Fibroblast of peridontal ligament (primary cell): Measurements from ENCODE around the gene PIKFYVE.

Source experiments
- DNase-seq: peaks from one replicate; pipeline ENCODE4 v3.0.0-alpha.2; 2010; ENCODE audit errors: extremely low read depth

Gene PIKFYVE

DNA sequence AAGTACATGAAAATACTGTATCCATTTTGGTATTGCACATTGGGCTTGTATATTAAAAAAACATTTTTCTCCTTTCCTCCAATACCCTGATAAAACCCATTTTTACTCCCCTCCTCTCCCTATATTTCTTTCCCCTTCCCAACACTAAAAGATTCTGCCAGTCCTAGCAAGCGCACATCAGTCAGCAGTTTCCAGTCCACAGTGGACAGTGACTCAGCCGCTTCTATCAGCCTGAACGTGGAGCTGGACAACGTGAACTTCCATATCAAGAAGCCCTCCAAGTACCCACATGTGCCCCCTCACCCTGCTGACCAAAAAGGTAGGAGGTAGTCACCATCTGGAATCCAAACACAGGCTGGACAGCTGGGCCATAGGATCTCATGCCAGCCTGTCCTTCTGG, 38.6 kb downstream of the PIKFYVE start:
- no peak for DNase-seq

DNA sequence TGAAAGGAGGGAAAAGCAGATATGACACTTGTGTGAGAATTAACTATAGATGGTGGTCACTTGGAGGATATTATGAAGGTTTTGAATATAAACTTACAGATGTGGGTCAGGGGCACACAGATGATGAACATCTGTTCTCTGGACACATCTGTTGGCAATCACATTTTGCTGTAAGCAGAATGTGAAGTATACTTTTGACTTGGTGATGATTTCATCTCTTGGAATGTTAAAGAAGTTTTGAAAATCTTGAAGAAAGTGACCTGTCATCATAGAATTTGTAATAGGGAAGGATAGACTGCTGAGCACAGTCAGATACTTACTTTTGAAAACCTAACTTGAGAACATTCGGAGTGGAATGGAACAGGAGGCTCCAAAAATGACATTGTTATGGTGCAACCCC, 40.2 kb downstream of the PIKFYVE start:
- DNase-seq: peak; percentile 78

DNA sequence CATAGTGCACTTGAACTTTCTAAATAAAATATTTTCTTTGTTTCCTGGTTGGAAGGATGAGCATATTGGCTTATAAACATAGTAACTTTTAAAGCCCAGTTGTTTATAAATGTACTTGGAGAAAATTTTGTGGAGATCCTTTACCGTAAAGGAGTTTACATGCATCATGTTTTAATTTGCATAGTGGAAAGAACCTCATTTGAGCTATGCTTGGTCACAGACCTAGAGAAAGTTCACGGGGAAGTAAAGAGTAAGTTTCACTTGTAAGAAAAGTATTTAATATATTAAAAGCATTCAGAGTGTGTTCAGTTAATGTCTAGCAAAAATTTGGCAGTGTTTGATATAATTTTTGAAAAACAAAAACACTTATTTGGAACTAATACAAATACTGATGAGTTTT, 45.3 kb downstream of the PIKFYVE start:
- DNase-seq: no peak

DNA sequence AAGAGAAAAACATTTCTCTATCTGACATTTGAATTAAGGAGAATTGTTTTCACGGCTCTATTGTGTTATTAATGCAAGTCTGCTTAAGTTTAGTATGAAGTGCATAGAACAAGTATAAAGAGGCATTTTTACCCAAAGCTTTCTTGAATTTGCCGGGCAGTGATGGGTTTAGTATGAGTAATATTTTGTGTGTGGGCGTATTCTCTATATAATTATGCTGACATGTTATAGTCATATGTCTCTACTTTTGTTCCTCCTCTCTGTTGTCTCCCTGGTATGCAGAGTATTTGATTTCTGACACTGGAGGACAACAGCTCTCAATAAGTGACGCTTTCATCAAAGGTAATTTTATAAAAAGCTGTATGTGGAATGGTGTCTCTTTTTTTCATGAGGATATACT, 45.9 kb downstream of the PIKFYVE start:
- no peak for DNase-seq

DNA sequence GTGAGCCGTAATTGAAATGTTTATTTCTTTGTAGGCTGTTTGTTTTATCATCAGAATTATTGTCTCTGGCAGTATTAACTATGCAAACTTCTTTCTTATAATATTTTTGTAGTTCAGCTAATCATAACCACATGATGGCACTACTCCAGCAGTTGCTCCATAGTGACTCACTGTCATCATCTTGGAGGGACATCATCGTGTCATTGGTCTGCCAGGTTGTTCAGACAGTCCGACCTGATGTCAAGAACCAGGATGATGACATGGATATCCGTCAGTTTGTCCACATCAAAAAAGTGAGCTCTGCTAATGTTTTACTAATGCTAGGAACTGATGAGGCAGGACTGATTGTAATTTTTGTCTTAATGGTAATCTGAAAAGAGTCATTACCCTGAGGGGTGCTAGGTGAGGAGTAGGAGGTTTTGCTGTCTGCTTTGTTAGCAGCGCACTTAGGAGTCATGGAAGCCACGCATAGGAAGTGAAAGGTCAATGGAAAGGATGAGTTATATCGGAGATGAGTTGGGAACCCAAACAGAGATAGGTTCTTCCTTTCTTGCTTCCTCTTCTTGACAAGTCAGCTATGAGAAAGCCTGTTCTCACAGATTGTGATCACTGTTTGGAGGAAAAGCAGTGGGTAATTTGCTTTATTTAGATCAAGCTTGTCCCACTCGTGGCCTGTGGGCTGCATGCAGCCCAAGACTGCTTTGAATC, 49.2 kb downstream of the PIKFYVE start:
- peak; percentile 60 for DNase-seq

DNA sequence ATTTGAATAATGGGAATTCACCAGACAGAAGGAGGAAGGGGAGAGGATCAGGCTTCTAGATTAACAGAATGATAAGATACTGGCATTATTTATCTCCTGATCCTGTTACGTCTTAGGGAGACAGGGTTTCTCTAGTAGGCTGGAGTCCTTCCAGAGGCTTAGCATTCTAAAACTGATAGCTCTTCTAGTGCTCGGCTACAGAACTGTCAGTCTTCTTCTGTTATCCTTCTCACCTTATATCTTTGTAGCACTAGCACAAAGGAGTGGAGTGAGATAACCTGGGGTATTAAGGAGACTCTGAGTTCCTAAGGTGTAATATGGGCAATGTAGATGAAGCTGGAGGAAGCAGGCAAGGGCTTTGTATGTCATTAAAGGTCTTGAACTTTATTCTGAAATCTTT, 52.1 kb downstream of the PIKFYVE start:
- no peak for DNase-seq

DNA sequence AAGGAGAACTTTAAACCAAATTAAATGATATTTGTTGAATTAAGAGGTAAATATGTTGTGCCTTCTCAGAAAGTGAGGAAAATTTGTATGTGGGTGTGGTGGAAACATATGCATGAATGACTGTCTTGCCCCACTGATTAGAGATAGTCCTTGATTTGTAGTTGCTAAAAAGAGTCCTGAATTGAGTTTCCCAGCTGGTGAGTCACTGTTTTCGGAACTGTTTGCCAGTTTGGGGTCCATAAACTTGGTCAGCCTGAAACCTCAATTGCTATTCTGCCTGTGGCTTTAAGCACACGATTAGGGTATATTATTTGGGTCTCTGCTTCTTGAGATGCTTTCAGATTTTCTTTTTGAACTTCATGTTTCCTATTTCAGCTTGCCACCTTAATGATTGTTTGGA, 53.3 kb downstream of the PIKFYVE start:
- peak; percentile 40 for DNase-seq

DNA sequence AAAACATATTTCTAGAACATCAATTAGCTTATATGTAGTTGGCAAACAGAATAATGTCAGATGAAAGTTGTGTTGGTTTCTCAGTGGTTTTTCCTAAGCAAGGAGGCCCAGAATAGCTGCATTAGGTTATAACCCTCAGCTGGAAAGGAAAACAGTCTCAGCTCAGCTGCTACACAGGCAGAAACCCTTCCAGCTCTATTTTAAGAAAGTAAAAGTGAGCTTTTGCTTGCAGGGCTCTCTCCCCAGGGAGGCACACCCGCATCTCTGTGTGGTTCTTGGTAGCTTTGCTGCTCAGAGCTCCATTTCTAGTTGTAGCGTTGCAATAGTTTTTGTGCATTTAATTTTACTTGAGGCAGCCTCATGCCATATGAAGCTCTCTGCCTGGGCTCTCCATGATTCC, 54.6 kb downstream of the PIKFYVE start:
- DNase-seq: peak; percentile 86

DNA sequence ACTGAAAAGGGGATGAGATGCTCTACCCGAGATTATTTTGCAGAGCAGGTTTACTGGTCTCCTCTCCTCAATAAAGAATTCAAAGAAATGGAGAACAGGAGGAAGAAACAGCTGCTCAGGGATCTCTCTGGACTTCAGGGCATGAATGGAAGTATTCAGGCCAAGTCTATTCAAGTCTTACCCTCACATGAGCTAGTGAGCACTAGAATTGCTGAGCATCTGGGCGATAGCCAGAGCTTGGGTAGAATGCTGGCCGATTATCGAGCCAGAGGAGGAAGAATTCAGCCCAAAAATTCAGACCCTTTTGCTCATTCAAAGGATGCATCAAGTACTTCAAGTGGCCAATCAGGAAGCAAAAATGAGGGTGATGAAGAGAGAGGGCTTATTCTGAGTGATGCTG, 60.0 kb downstream of the PIKFYVE start:
- no peak for DNase-seq

DNA sequence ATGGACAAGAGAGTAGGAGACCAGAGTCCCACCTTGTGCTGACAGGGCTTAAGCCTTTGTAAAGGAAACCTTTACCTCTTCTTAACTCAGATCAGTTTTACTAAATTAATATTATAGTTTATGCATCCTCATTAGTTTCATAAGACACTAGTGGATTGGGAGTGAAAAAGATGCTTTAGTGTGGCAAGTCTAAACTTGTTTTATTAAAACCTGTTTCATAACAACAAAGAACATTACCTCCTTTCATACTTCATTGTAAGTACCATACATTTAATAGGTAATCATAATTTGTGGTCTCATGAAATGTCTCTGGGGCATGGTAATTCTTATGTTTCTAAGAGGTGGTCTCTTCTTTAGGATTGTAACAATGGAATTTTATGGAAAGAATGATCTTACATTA, 63.4 kb downstream of the PIKFYVE start:
- no peak for DNase-seq

DNA sequence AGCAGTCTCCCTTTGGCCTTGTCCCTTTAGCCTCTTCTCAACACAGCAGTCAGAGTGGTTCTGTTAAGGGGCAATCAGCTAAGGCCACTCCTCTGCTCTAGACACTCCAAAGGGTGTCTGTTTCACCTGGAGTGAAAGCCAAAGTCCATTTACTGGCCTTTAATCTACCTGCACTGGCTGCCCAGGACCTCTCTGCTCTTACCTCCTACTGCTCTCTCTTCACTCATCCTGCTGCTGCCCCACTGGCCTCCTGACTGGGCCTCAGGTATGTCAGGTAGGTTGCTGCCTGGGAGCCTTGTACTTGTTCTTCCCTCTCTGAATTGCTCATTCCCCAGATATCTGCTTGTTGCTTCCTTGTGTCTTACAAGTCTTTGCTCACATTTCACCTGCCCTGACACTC, 68.2 kb downstream of the PIKFYVE start:
- no peak for DNase-seq

DNA sequence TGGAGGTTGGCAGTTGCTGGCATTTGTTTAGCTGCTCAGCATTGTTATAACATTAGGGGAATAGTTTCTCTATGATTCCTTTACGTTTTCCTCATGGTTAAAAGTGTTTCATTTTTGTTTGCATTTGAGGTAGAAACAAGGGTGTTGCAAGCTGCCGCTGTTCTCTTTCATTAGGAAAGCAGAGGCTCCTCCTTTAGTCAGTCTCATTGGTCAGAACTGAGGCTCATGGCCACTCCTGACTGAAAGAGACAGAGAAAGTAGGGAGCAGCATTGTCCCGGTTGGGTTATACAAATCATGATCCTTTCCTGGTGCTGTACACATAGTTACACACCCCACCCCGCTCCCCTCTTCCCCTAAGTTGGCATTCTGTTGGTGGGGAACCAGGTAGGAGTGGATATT, 80.7 kb downstream of the PIKFYVE start:
- no peak for DNase-seq

DNA sequence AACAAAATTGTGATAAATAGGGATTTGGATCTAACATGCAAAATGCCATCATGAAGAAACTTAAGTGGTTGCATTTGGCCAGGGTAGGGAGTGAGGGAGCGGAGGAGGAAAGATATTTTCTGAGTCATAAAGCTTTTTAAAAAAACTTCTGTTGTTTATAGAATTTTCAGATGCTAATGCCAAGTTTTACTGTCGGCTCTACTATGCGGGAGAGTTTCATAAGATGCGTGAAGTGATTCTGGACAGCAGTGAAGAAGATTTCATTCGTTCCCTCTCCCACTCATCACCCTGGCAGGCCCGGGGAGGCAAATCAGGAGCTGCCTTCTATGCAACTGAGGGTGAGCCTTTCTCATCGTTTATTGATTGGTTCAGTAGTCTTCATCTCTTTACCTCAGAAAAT, 84.6 kb downstream of the PIKFYVE start:
- peak; percentile 67 for DNase-seq

DNA sequence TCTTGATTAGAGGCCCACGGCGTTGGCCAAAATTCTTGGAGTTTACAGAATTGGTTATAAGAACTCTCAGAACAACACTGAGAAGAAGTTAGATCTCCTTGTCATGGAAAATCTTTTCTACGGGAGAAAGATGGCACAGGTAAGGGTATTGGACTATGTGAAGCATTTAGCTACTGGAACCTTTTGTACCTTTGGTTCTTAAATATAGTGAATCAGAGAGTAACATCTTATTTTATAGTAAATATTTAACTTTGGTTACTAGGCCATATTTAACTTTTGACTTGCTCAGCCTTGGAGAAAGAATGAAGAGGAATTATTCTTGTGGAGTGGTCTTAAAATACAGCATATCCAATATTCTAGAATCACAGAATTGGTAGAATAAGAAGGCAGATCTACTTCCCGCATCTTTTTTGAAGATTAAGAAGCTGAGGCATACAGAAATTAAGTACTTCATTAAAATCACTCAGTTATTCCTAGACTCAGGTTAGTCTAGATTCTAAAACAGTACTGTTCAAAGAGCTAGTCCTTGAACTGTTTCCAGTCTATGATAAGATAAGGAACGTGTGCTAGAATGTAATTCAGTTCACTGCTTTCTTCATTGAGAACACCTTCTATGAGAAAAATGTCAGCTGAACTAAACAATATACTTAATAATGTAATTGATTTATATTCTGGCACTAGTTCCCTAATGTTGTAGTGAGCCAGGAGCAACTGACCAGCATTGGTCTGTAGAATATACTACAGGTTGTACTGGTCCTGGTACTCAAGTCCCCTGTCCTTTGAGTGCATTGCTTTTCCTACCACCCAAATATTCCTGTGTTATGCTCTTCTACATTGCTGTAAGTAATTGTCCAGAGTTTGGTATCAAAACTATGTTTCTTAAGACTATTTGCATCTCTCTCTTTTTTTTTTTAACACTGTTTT, 86.9 kb downstream of the PIKFYVE start:
- DNase-seq: no peak

DNA sequence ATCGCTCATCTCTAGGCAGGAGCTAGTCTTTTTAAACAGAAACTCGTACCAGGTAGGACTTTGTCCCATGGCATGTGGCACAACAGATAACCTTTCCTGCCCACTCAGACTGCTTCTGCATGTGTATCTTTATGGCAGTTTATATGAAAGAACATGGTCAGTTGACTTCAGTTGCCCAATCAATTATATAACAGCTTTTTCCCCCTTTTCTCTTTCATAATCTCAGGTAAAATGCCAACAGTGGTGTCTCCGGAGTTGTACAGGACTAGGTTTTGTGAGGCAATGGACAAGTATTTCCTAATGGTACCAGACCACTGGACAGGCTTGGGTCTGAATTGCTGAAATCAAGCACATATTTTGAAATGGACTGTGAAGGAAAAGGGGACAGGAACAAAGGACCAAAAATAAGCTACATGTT, 88.9 kb downstream of the PIKFYVE start:
- no peak for DNase-seq

DNA sequence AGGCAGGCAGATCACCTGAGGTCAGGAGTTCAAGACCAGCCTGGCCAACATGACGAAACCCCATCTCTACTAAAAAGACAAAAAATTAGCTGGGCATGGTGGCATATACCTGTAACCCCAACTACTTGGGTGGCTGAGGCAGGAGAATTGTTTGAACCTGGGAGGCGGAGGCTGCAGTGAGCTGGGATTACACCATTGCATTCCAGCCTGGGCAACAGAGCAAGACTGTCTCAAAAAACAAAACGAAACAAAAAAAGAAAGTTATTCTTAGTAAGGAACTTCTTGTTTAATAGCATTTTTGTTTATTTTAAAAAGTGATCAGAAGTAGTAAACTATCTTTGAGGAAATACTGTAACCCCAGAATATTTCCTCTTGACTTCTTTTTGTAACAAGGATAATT, 90.4 kb downstream of the PIKFYVE start:
- DNase-seq: peak; percentile 10

DNA sequence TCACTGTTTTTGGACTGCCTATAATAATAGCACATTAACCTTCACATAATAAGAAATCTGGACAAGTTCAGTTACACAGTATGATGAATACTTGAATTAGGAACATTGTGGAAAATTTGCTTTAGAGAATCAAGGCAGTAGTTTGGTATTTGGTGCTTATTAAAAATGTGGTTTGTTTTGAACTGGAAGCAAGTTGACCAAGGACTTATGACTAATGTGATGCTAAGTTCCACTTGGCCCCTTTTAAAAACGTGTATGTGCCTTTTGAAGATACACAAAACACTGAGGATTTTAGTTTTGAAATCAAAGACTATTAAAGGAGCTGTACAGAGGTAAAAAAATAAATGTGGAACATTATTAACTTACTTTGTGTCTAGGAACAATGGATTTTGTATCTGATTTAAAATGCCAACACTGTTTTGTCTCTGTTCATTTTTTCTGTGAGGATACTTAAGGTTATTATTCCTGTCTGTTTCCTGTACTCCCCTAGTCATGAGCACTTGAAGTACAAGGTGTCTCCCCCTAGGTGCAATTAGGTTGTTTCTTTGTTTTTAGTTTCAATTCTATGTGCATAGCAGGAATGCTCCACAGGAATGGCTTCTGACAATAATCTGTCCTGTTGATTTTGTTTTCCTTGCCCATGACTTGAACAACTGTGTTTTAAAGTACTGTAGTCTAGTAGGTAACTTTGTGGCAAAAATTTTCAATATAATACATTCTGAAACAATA, 91.0 kb downstream of the PIKFYVE start:
- DNase-seq: peak; percentile 26

DNA sequence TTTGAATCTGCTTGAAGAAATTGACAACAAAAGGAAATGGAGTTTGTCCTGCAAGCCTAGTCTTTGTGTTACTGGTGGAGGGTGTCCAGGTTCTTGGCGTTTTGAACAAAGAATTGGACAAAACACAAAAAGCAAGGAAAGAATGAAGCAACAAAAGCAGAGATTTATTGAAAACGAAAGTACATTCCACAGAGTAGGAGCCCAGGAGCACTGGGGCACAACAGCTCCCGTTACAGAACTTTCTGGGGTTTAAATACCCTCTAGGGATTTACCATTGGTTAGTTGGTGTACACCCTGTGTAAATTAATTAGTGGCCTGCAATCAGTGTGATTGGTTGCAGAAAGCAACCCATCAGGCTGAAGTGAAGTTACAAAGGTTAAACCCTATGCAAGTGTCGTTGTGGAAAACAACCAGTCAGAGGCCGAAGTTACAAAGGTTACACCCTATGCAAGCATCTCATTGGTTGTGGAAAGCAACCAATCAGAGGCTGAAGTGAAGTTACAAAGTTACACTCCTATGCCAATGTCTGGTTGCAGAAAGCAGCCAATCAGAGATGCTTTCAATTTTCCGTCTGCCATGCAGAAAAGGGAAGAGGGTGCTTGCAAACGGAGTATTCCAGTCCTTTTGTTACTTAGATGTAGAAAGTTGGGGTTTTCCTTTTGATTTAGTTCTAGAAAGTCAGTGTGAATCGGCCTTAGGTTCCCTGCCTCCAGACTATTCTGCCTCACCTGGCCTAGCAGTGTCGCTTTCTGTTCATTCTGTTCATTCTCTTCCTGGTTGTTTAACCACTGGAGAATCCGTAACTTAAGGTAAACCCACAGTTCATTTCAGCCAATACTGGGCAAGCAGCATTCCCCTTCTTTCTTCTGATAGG, 92.9 kb downstream of the PIKFYVE start:
- DNase-seq: peak; percentile 56

DNA sequence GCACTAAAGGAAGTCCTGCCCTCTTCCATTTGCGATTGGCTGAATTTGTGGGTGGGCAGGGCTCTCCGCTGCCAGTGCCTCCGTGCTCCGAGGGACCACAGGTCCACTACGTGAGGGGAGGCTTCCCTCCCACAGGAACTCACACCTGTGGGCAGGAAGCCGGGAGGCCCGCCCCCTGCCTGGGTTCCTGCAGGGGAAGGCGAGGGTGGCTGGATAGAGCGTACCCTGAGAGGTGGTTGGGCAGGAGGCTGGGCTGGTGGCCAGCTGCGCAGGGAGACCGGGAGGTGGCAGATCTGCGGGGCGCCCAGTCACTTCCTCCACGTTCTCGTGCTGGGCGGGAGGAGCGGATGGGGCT, 93.6 kb downstream of the PIKFYVE start:
- no peak for DNase-seq

DNA sequence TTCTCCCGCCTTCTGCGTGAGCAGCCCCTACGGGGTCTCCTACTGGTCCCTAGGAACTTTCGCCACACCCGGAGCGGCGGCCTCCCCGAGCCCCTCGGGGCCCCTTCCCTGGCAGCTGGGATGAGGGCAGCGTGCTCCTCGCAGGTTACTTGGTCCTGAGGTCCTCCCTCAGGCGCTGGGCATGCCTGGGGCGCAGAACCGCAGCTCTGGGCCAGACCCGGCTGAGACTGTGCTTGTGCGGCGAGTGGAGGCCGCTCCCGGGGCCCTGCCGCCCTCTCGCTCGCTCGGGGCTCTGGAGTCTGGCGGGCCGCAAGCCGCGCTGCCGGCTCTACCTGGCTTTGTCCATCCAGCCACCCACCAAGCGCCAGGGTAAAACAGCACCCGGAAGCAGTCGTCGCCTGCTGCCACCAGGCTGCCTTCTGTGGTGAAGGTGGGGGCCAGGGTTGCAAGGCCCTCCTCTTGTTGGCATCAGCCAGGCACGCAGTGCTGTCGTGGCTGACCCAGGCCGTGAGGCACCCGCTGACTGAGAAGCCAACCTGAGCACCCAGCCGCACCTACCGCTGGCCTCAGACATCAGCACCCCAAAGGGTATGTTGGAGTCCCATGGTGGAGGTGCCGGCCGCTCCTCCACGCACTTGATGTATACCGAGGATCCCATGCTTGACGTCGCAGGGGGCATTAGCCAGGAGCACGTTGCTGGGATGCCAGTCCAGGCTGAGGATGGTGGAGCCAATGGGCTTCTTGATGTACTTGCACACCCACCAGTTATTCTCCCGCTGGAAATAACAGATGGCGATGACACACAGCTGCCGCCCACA, 94.4 kb downstream of the PIKFYVE start:
- DNase-seq: no peak

DNA sequence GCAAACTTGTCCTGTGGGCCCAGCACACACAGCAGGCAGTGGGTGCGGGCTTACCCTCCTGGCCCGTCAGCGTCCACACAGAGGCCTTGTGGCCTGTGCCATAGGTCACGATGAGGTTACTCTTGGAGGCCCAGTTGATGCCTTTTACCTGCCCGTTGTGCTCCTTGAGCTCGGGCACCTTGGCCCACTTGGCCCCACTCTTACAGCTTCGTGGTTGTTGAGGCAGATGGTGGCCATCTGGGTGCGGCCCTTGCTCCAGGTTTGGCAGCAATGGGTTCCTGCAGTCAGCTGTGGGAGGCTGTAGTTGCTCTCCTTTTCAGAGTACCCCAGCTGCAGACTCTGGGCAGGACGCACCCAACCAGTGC, 95.0 kb downstream of the PIKFYVE start:
- no peak for DNase-seq
